CD4-positive, CD25-positive, alpha-beta regulatory T cell (primary cell): ENCODE measurements around the gene DISP3. TPM values are rescaled to one million over a fixed set of nuclear protein-coding genes. Genes with fewer than 3 reads are reported as not detected.

Experiments used
- ATAC-seq, 2 donors: fragments of 150-1000 bp; cut with Tn5 transposase; one replicate each; pipeline ENCODE4 v1.10.0; 2021; ENCODE audit warnings: low read depth in 2 of 2, moderate number of reproducible peaks in 2 of 2, moderate library complexity in 1 of 2
- DNase-seq, 3 donors: peaks; one replicate each; pipeline versions ENCODE4 v3.0.0 to v3.0.0-alpha.2; 2012 to 2022; ENCODE audit warnings: mixed read lengths in 1 of 3
- H3K27ac ChIP-seq: one replicate; pipeline ENCODE4 v1.7.0; 2013; ENCODE audit warnings: mild to moderate bottlenecking, low read length; ENCODE audit not compliant: insufficient read depth, poor library complexity, severe bottlenecking
- H3K27me3 ChIP-seq: one replicate; pipeline ENCODE4 v1.7.0; 2013; ENCODE audit warnings: low read length; ENCODE audit not compliant: control insufficient read depth, insufficient read depth
- H3K36me3 ChIP-seq: one replicate; pipeline ENCODE4 v1.7.0; 2013; ENCODE audit warnings: mild to moderate bottlenecking, low read length, moderate library complexity; ENCODE audit not compliant: control insufficient read depth, insufficient read depth
- H3K4me1 ChIP-seq: 2 replicates; pipeline ENCODE4 v1.7.0; 2013; ENCODE audit warnings: mild to moderate bottlenecking, low read length; ENCODE audit not compliant: insufficient read depth, control insufficient read depth, poor library complexity, severe bottlenecking
- H3K4me3 ChIP-seq: one replicate; pipeline ENCODE4 v1.7.0; 2013; ENCODE audit warnings: low read depth, mild to moderate bottlenecking, low read length, moderate library complexity
- H3K9me3 ChIP-seq, 2 experiments: 1 replicate in 1 of 2; 2 replicates in 1 of 2; pipeline ENCODE4 v1.7.0; 2013; ENCODE audit warnings: low read length in 2 of 2, mild to moderate bottlenecking in 1 of 2, moderate library complexity in 1 of 2; ENCODE audit not compliant: control insufficient read depth in 2 of 2
- H3K27ac Mint-ChIP-seq, 3 donors: one replicate each; pipeline ENCODE4 v1.8.0; 2020 to 2022; ENCODE audit warnings: mild to moderate bottlenecking in 3 of 3, mixed read lengths in 3 of 3, moderate library complexity in 2 of 3
- H3K27me3 Mint-ChIP-seq: one replicate; pipeline ENCODE4 v1.8.0; 2022; ENCODE audit warnings: mild to moderate bottlenecking, mixed read lengths
- H3K36me3 Mint-ChIP-seq: one replicate; pipeline ENCODE4 v1.8.0; 2020; ENCODE audit warnings: mixed read lengths
- H3K4me1 Mint-ChIP-seq, 4 donors: one replicate each; pipeline ENCODE4 v1.8.0; 2020 to 2022; ENCODE audit warnings: mixed read lengths in 4 of 4, mild to moderate bottlenecking in 1 of 4
- H3K4me3 Mint-ChIP-seq, 4 donors: one replicate each; pipeline ENCODE4 v1.8.0; 2020 to 2022; ENCODE audit warnings: mild to moderate bottlenecking in 4 of 4, mixed read lengths in 4 of 4, moderate library complexity in 3 of 4
- H3K9me3 Mint-ChIP-seq, 7 donors: one replicate each; pipeline ENCODE4 v1.8.0; 2020 to 2022; ENCODE audit warnings: mixed read lengths in 7 of 7, mild to moderate bottlenecking in 3 of 7, moderate library complexity in 2 of 7
- polyA plus RNA-seq, 4 donors: library from polyadenylated mRNA; unstranded; fragments of 300-500 nt; fragmentation: Illumina TruSeq; gene quantifications; one replicate each; pipeline ENCODE4 v1.2.3, GENCODE V29; 2021
- total RNA-seq: library from RNA; stranded (reverse); gene quantifications from one replicate; pipeline ENCODE4 v1.2.3, GENCODE V29; 2022

The DISP3 gene
- total and polyA plus RNA-seq, 5 donors from 2014 or later = 0.12 to 1.2 (median 0.23) TPM

DNA sequence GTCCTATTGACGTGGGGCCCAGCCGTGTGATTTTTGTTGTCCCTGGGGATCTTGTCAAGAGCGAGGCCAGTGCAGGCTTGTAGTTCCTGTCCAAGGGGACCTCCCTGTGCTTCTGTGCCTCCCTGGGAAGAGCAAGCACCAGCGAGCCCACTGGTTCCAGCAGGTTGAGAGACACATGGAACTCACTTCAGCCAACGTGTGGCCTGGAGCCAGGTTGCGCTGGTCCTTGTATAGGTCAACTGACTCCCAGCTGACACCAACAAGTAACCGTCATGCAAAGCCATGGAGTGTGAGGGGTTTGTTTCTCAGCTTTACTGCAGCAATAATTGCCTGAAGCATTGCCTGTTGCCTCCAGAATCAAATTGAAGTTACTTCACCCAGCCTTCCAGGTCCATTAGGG lies 63.0 kb downstream of the DISP3 start:
- Histone ChIP-seq H3K4me1 (no peaks in the 10 kb centered on the region), H3K27ac (no peak overlapping the region), H3K36me3 (no peaks in the 10 kb centered on the region), H3K27me3 (no peaks in the 10 kb centered on the region), H3K4me3 (no peak overlapping the region), H3K9me3 (no peaks in the 10 kb centered on the region)
- no peaks in the 10 kb centered on the region for H3K9me3 Mint-ChIP-seq
- H3K27me3 Mint-ChIP-seq = peaks cover 4% of the 10 kb centered on the region
- ATAC-seq (no peak), DNase-seq (no peak)
- H3K36me3 Mint-ChIP-seq = no peaks in the 10 kb centered on the region
- no peak overlapping the region for H3K27ac Mint-ChIP-seq
- H3K4me3 Mint-ChIP-seq = no peak overlapping the region
- no peaks in the 10 kb centered on the region for H3K4me1 Mint-ChIP-seq

- Histone ChIP-seq H3K4me1 (no peaks in the 10 kb centered on the region), H3K36me3 (no peaks in the 10 kb centered on the region), H3K27me3 (no peaks in the 10 kb centered on the region), H3K9me3 (no peaks in the 10 kb centered on the region), H3K27ac (no peak overlapping the region), H3K4me3 (no peak overlapping the region)
- H3K9me3 Mint-ChIP-seq = peaks cover 0 to 1% (median 0%) of the 10 kb centered on the region in 7 donors
- peaks cover 4% of the 10 kb centered on the region for H3K27me3 Mint-ChIP-seq
- ATAC-seq (no peak), DNase-seq (no peak)
- H3K27ac Mint-ChIP-seq = no peak overlapping the region
- no peaks in the 10 kb centered on the region for H3K4me1 Mint-ChIP-seq
- no peaks in the 10 kb centered on the region for H3K36me3 Mint-ChIP-seq
- H3K4me3 Mint-ChIP-seq = no peak overlapping the region
These were observed 64.4 kb downstream of the DISP3 start for GRCh38 chr1:11543392-11543791.

- Histone ChIP-seq H3K4me1 (no peaks in the 10 kb centered on the region), H3K4me3 (no peak overlapping the region), H3K27me3 (no peaks in the 10 kb centered on the region), H3K36me3 (no peaks in the 10 kb centered on the region), H3K27ac (no peak overlapping the region), H3K9me3 (no peaks in the 10 kb centered on the region)
- Mint-ChIP-seq H3K27me3 (peaks cover 4% of the 10 kb centered on the region), H3K9me3 (peaks cover 0 to 1% (median 0%) of the 10 kb centered on the region in 7 donors), H3K36me3 (no peaks in the 10 kb centered on the region), H3K27ac (no peak overlapping the region), H3K4me3 (no peak overlapping the region), H3K4me1 (no peaks in the 10 kb centered on the region)
- DNase-seq (no peak), ATAC-seq (no peak)
These were observed 64.8 kb downstream of the DISP3 start for GRCh38 chr1:11543796-11544195.

DNA sequence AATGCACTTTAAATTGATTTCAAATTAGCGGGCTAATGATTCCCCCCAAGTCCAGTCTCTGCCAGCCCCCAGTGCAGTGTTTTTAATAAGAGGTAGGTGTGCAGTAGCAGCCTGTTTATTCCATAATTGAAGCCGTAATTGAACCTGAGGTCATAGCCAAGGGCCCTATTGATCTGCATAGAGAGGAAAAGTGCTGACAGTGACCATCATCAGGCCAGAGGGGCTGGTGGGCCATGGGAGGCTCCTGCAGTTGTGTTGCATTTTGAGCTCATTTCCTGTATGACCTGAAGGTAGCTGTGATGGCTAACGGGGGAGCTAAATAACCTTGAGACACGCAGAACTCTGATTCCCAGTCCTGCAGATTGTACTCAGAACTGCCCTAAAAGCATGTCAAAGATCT lies 67.5 kb downstream of the DISP3 start:
- no peak overlapping the region for H3K4me3 ChIP-seq
- Mint-ChIP-seq H3K27ac (no peak overlapping the region), H3K36me3 (no peaks in the 10 kb centered on the region), H3K4me3 (no peak overlapping the region), H3K4me1 (no peaks in the 10 kb centered on the region), H3K9me3 (peaks cover 0 to 1% (median 0%) of the 10 kb centered on the region in 7 donors), H3K27me3 (peaks cover 4% of the 10 kb centered on the region)
- no peaks in the 10 kb centered on the region for H3K4me1 ChIP-seq
- no peak for DNase-seq
- no peak overlapping the region for H3K27ac ChIP-seq
- H3K9me3 ChIP-seq = no peaks in the 10 kb centered on the region
- ATAC-seq = no peak
- no peaks in the 10 kb centered on the region for H3K36me3 ChIP-seq
- H3K27me3 ChIP-seq = peaks cover 2% of the 10 kb centered on the region

DNA sequence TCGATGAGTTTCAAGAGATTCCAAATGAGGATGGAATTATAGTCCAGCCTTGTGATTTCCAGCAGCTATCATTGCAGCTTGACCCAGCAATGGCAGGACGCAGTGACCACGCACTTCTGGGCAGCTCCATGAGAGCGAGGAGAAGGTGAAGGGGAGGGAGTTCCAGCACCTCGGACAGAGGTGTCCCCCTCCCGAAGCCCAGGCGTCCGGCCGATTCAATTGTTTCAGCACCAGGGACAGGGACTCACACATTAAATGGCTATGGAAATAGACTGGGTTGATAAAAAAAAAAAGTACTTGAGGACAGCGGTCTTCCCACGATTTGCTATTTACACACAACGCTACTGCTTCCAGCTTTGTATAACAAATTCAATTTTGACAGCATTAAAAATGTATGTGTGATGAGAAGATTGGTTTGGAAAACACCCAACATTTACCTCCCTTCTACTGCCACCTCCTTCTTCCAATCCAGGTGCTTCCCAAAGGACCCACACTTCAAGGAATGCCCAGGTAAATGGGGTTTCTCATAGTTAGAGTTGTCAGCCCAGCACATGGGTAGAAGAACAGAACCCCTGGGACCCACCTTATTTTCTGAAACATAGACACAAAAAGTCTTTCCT lies 71.8 kb downstream of the DISP3 start:
- no peak overlapping the region for H3K4me3 Mint-ChIP-seq
- Histone ChIP-seq H3K27ac (no peak overlapping the region), H3K4me3 (no peak overlapping the region), H3K4me1 (no peaks in the 10 kb centered on the region), H3K27me3 (peaks cover 3% of the 10 kb centered on the region), H3K36me3 (no peaks in the 10 kb centered on the region), H3K9me3 (no peaks in the 10 kb centered on the region)
- no peak overlapping the region for H3K27ac Mint-ChIP-seq
- DNase-seq = peak in 2 of 3 donors; percentile 5 to 38
- no peaks in the 10 kb centered on the region for H3K36me3 Mint-ChIP-seq
- peaks cover 0 to 1% (median 0%) of the 10 kb centered on the region in 7 donors for H3K9me3 Mint-ChIP-seq
- no peaks in the 10 kb centered on the region for H3K4me1 Mint-ChIP-seq
- no peak for ATAC-seq
- H3K27me3 Mint-ChIP-seq = peaks cover 10% of the 10 kb centered on the region

DNA sequence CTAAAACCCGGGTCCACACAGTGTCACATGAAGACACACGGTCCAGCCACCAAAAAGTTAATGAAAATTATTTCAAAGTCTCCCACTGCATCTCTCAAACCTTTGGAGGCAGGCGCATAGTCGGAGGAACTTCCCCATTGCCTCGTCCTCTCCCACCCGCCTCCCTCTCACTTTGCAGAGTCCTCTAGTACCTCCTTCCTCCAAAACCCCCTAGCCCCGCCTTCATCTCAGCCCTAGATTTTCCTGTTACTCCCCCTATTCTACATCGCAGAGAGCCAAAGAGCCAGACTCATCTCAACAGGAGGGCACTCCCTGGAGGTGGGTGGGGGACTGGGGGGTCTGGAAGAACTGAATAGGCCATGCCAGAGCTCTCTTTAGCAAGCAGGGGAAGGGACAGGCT lies 79.3 kb downstream of the DISP3 start:
- Histone ChIP-seq H3K36me3 (no peaks in the 10 kb centered on the region), H3K4me1 (no peaks in the 10 kb centered on the region), H3K9me3 (no peaks in the 10 kb centered on the region), H3K27ac (no peak overlapping the region), H3K4me3 (no peak overlapping the region), H3K27me3 (peaks cover 2% of the 10 kb centered on the region)
- H3K4me1 Mint-ChIP-seq = no peaks in the 10 kb centered on the region
- peak overlapping the region in 2 of 3 donors; percentile 34 to 82 for H3K27ac Mint-ChIP-seq
- no peak overlapping the region for H3K4me3 Mint-ChIP-seq
- no peaks in the 10 kb centered on the region for H3K9me3 Mint-ChIP-seq
- DNase-seq = no peak
- H3K36me3 Mint-ChIP-seq = no peaks in the 10 kb centered on the region
- peaks cover 27% of the 10 kb centered on the region for H3K27me3 Mint-ChIP-seq
- ATAC-seq = no peak

GRCh38 chr1:11558871-11559590 lies 80.1 kb downstream of the DISP3 start:
- Mint-ChIP-seq H3K9me3 (no peaks in the 10 kb centered on the region), H3K4me3 (no peak overlapping the region), H3K4me1 (no peaks in the 10 kb centered on the region), H3K36me3 (no peaks in the 10 kb centered on the region), H3K27me3 (peaks cover 30% of the 10 kb centered on the region), H3K27ac (no peak overlapping the region)
- Histone ChIP-seq H3K36me3 (no peaks in the 10 kb centered on the region), H3K27ac (no peak overlapping the region), H3K4me1 (no peaks in the 10 kb centered on the region), H3K9me3 (no peaks in the 10 kb centered on the region), H3K4me3 (no peak overlapping the region), H3K27me3 (peaks cover 2% of the 10 kb centered on the region)
- DNase-seq (no peak), ATAC-seq (no peak)

- H3K4me3 ChIP-seq = no peak overlapping the region
- no peaks in the 10 kb centered on the region for H3K9me3 ChIP-seq
- no peaks in the 10 kb centered on the region for H3K4me1 Mint-ChIP-seq
- H3K27me3 ChIP-seq = peaks cover 2% of the 10 kb centered on the region
- ATAC-seq = no peak
- H3K27ac ChIP-seq = no peak overlapping the region
- H3K36me3 ChIP-seq = no peaks in the 10 kb centered on the region
- no peak overlapping the region for H3K27ac Mint-ChIP-seq
- no peak overlapping the region for H3K4me3 Mint-ChIP-seq
- no peaks in the 10 kb centered on the region for H3K4me1 ChIP-seq
- DNase-seq = no peak
- peaks cover 34% of the 10 kb centered on the region for H3K27me3 Mint-ChIP-seq
- no peaks in the 10 kb centered on the region for H3K36me3 Mint-ChIP-seq
- no peaks in the 10 kb centered on the region for H3K9me3 Mint-ChIP-seq
These were observed 80.6 kb downstream of the DISP3 start for GRCh38 chr1:11559591-11559970.
